H9 (cell line): ENCODE results near the gene TANGO6. TPM values are rescaled to one million over a fixed set of nuclear protein-coding genes. Genes with fewer than 3 reads are reported as not detected.
"Not testable (repeated sequence)": the region's sequence is repeated elsewhere in the genome, so short reads cannot be mapped to it uniquely, and the experiment has no call there.

ENCODE experiments used
- DNase-seq: peaks from one replicate; pipeline ENCODE4 v3.0.0-alpha.2; 2017
- H2AFZ ChIP-seq: one replicate; pipeline ENCODE4 v1.6.1; 2013; ENCODE audit warnings: mild to moderate bottlenecking, low read length, control low read depth, moderate library complexity
- H2AK5ac ChIP-seq: 2 replicates; pipeline ENCODE4 v1.6.1; 2013; ENCODE audit warnings: low read length, control low read depth, mixed read lengths; ENCODE audit not compliant: insufficient read length
- H2BK120ac ChIP-seq: one replicate; pipeline ENCODE4 v1.6.1; 2013; ENCODE audit warnings: low read depth, mild to moderate bottlenecking, low read length, control low read depth, inconsistent platforms; ENCODE audit not compliant: poor library complexity, severe bottlenecking
- H2BK12ac ChIP-seq: 2 replicates; pipeline ENCODE4 v1.6.1; 2013; ENCODE audit warnings: low read length, control low read depth, mixed read lengths, low read depth; ENCODE audit not compliant: insufficient read length
- H2BK15ac ChIP-seq: 2 replicates; pipeline ENCODE4 v1.6.1; 2013; ENCODE audit warnings: low read depth, low read length, control low read depth
- H2BK20ac ChIP-seq: one replicate; pipeline ENCODE4 v1.6.1; 2013; ENCODE audit warnings: low read depth, mild to moderate bottlenecking, low read length, control low read depth, inconsistent platforms; ENCODE audit not compliant: poor library complexity, severe bottlenecking
- H2BK5ac ChIP-seq: 2 replicates; pipeline ENCODE4 v1.6.1; 2013; ENCODE audit warnings: low read length, control low read depth, mixed read lengths; ENCODE audit not compliant: insufficient read length
- H3K14ac ChIP-seq: 2 replicates; pipeline ENCODE4 v1.6.1; 2013; ENCODE audit warnings: low read length, control low read depth; ENCODE audit not compliant: insufficient read depth
- H3K18ac ChIP-seq: 2 replicates; pipeline ENCODE4 v1.6.1; 2013; ENCODE audit warnings: low read depth, mild to moderate bottlenecking, mixed read lengths, low read length, control low read depth; ENCODE audit not compliant: insufficient read length
- H3K23ac ChIP-seq: 2 replicates; pipeline ENCODE4 v1.6.1; 2013; ENCODE audit warnings: low read length, control low read depth, mixed read lengths, low read depth; ENCODE audit not compliant: insufficient read length
- H3K23me2 ChIP-seq: 2 replicates; pipeline ENCODE4 v1.6.1; 2013; ENCODE audit warnings: low read depth, mild to moderate bottlenecking, mixed read lengths, low read length, control low read depth; ENCODE audit not compliant: insufficient read length, poor library complexity, severe bottlenecking
- H3K27ac ChIP-seq: 2 replicates; pipeline ENCODE4 v1.5.1; 2013; ENCODE audit warnings: low read length, control low read depth, mixed read lengths, low read depth; ENCODE audit not compliant: insufficient read length
- H3K27me3 ChIP-seq: 2 replicates; pipeline ENCODE4 v1.6.1; 2013; ENCODE audit warnings: low read length, control low read depth, inconsistent platforms; ENCODE audit not compliant: insufficient read depth
- H3K4ac ChIP-seq: 2 replicates; pipeline ENCODE4 v1.6.1; 2013; ENCODE audit warnings: low read depth, mild to moderate bottlenecking, control low read depth, inconsistent platforms, low read length, moderate library complexity
- H3K4me1 ChIP-seq: 2 replicates; pipeline ENCODE4 v1.6.1; 2013; ENCODE audit warnings: low read length, control low read depth, inconsistent platforms; ENCODE audit not compliant: insufficient read depth
- H3K4me2 ChIP-seq: 2 replicates; pipeline ENCODE4 v1.6.1; 2013; ENCODE audit warnings: low read length, control low read depth, mixed read lengths; ENCODE audit not compliant: insufficient read length, insufficient read depth
- H3K56ac ChIP-seq: 2 replicates; pipeline ENCODE4 v1.6.1; 2013; ENCODE audit warnings: low read depth, mild to moderate bottlenecking, mixed read lengths, low read length, control low read depth; ENCODE audit not compliant: insufficient read length
- H3K79me1 ChIP-seq: 2 replicates; pipeline ENCODE4 v1.6.1; 2013; ENCODE audit warnings: low read depth, mild to moderate bottlenecking, moderate library complexity, low read length, control low read depth, inconsistent platforms; ENCODE audit not compliant: insufficient read depth, poor library complexity, severe bottlenecking
- H3K79me2 ChIP-seq: 2 replicates; pipeline ENCODE4 v1.6.1; 2013; ENCODE audit warnings: low read length, control low read depth, inconsistent platforms; ENCODE audit not compliant: insufficient read depth
- H3K9ac ChIP-seq: 2 replicates; pipeline ENCODE4 v1.6.1; 2013; ENCODE audit warnings: low read length, control low read depth, mixed read lengths; ENCODE audit not compliant: insufficient read length; ENCODE audit errors: extremely low read depth
- H3K9me3 ChIP-seq: one replicate; pipeline ENCODE4 v1.6.1; 2013; ENCODE audit warnings: low read depth, low read length, inconsistent platforms; ENCODE audit not compliant: control insufficient read depth
- H3T11ph ChIP-seq: one replicate; pipeline ENCODE4 v1.6.1; 2013; ENCODE audit warnings: mild to moderate bottlenecking, low read length, control low read depth, inconsistent platforms
- H4K20me1 ChIP-seq: one replicate; pipeline ENCODE4 v1.6.1; 2013; ENCODE audit not compliant: control insufficient read depth, insufficient read length, insufficient read depth
- H4K5ac ChIP-seq: 2 replicates; pipeline ENCODE4 v1.6.1; 2013; ENCODE audit warnings: low read depth, mild to moderate bottlenecking, mixed read lengths, low read length, control low read depth; ENCODE audit not compliant: insufficient read length
- H4K8ac ChIP-seq: replicated peaks from 2 replicates; pipeline ENCODE4 v1.6.1; 2013; ENCODE audit warnings: low read length, control low read depth, mixed read lengths, low read depth; ENCODE audit not compliant: insufficient read length
- H4K91ac ChIP-seq: 2 replicates; pipeline ENCODE4 v1.6.1; 2013; ENCODE audit warnings: low read depth, mild to moderate bottlenecking, moderate library complexity, mixed read lengths, low read length, control low read depth; ENCODE audit not compliant: insufficient read length
- H3K27ac Mint-ChIP-seq, 3 experiments: 2 replicates in 2 of 3; 3 replicates in 1 of 3; pipeline ENCODE4 v1.8.0; 2020 to 2021; ENCODE audit warnings: mixed read lengths in 3 of 3, mild to moderate bottlenecking in 1 of 3, moderate library complexity in 1 of 3
- H3K27me3 Mint-ChIP-seq: 2 replicates; pipeline ENCODE4 v1.8.0; 2021; ENCODE audit warnings: low read depth, mild to moderate bottlenecking, moderate library complexity, mixed read lengths
- H3K36me3 Mint-ChIP-seq, 3 experiments: 2 replicates in 2 of 3; 3 replicates in 1 of 3; pipeline ENCODE4 v1.8.0; 2020 to 2021; ENCODE audit warnings: low read depth in 3 of 3, mixed read lengths in 3 of 3; ENCODE audit not compliant: insufficient read depth in 1 of 3
- H3K4me1 Mint-ChIP-seq, 2 experiments: 2 replicates each; pipeline ENCODE4 v1.8.0; 2020; ENCODE audit warnings: mixed read lengths in 2 of 2
- H3K4me3 Mint-ChIP-seq, 2 experiments: 2 replicates in 1 of 2; 3 replicates in 1 of 2; pipeline ENCODE4 v1.8.0; 2020 to 2021; ENCODE audit warnings: mild to moderate bottlenecking in 2 of 2, mixed read lengths in 2 of 2, moderate library complexity in 1 of 2
- H3K9me3 Mint-ChIP-seq, 2 experiments: 2 replicates in 1 of 2; 3 replicates in 1 of 2; pipeline ENCODE4 v1.8.0; 2020; ENCODE audit warnings: mild to moderate bottlenecking in 2 of 2, mixed read lengths in 2 of 2, moderate library complexity in 1 of 2
- WGBS: extraction: QIAGEN DNeasy Blood & Tissue Kit; methylation state at CpG from one replicate; pipeline ENCODE4 v1.1.7; 2013; ENCODE audit warnings: missing lambda C conversion rate, low lambda C conversion rate, mixed read lengths; ENCODE audit not compliant: insufficient read length; ENCODE audit errors: extremely low coverage; 5-methylcytosine and 5-hydroxymethylcytosine counted together
- total RNA-seq: library from RNA; stranded (reverse); gene quantifications from 2 replicates; pipeline ENCODE4 v1.2.1, GENCODE V29; 2021

TANGO6 gene
- total RNA-seq, 1 experiment from 2014 or later: 12.0 TPM

DNA sequence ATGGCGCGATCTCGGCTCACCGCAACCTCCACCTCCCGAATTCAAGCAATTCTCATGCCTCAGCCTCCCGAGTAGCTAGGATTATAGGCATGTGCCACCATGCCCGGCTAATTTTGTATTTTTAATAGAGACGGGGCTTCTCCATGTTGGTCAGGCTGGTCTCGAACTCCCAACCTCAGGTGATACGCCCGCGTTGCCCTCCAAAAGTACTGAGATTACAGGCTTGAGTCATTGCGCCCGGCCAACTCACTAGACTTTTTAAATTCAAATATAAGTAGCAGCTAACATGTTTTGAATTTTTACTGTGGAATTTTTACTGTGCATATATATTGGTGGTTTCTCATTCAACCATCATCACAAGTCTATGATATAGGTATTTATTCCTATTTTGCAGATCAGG is 281.6 kb downstream of the TANGO6 start:
- H3K27me3 Mint-ChIP-seq, H4K8ac ChIP-seq, H2BK5ac ChIP-seq, H3K18ac ChIP-seq, H2AFZ ChIP-seq, H3K4me1 Mint-ChIP-seq, H3K79me2 ChIP-seq, DNase-seq, H2AK5ac ChIP-seq, H3K27ac Mint-ChIP-seq, H3K27ac ChIP-seq, H3K14ac ChIP-seq, H3K23me2 ChIP-seq, H3K23ac ChIP-seq, H3K4me1 ChIP-seq, H3K56ac ChIP-seq, H4K20me1 ChIP-seq, H3K4me3 Mint-ChIP-seq, H3T11ph ChIP-seq, H3K9me3 ChIP-seq, H2BK120ac ChIP-seq, H4K91ac ChIP-seq, H3K27me3 ChIP-seq, H4K5ac ChIP-seq, H2BK12ac ChIP-seq, H3K79me1 ChIP-seq, H2BK15ac ChIP-seq, H3K9me3 Mint-ChIP-seq, H3K9ac ChIP-seq, H3K4me2 ChIP-seq, H3K4ac ChIP-seq, H2BK20ac ChIP-seq: not testable (repeated sequence)
- H3K36me3 Mint-ChIP-seq: peaks cover 21 to 44% (median 38%) of the 10 kb centered on the region in 3 experiments
- no CpG with 5 or more reads among the region's 14 CpGs for whole genome bisulfite sequencing
